Loucy (cell line): Measurements from ENCODE around the gene LSR.

ENCODE experiments used
- H2AFZ ChIP-seq: fragments of 200-600 bp; sonication (generic); 2 replicates; pipeline ENCODE4 v1.6.0; 2016; ENCODE audit warnings: antibody characterized with exemption, mild to moderate bottlenecking, low read length, moderate library complexity
- H3F3A ChIP-seq: fragments of 200-600 bp; 2 replicates; pipeline ENCODE4 v1.6.0; 2016; ENCODE audit warnings: antibody characterized with exemption, low read depth, mild to moderate bottlenecking
- H3K27me3 ChIP-seq: fragments of 200-600 bp; sonication (generic); 2 replicates; pipeline ENCODE4 v1.6.1; 2014; ENCODE audit warnings: low read length, mild to moderate bottlenecking; ENCODE audit not compliant: insufficient read depth, poor library complexity, severe bottlenecking
- H3K36me3 ChIP-seq: fragments of 200-600 bp; sonication (generic); 2 replicates; pipeline ENCODE4 v1.6.1; 2016; ENCODE audit warnings: low read length; ENCODE audit not compliant: insufficient read depth
- H3K4me1 ChIP-seq: fragments of 200-600 bp; sonication (generic); 2 replicates; pipeline ENCODE4 v1.5.1; 2014; ENCODE audit warnings: low read length, mild to moderate bottlenecking; ENCODE audit not compliant: insufficient read depth, poor library complexity, severe bottlenecking
- H3K4me2 ChIP-seq: fragments of 200-600 bp; sonication (generic); 2 replicates; pipeline ENCODE4 v1.6.0; 2014; ENCODE audit warnings: antibody characterized with exemption, low read length, low read depth, mild to moderate bottlenecking; ENCODE audit not compliant: poor library complexity, severe bottlenecking
- H3K4me3 ChIP-seq: fragments of 200-600 bp; sonication (generic); 2 replicates; pipeline ENCODE4 v1.5.1; 2014; ENCODE audit warnings: low read length, mild to moderate bottlenecking, mixed read lengths; ENCODE audit not compliant: poor library complexity, severe bottlenecking
- H3K79me2 ChIP-seq: fragments of 200-600 bp; sonication (generic); 2 replicates; pipeline ENCODE4 v1.6.1; 2014; ENCODE audit warnings: low read length; ENCODE audit not compliant: insufficient read depth
- H3K9ac ChIP-seq: fragments of 200-600 bp; sonication (generic); 2 replicates; pipeline ENCODE4 v1.6.0; 2014; ENCODE audit warnings: mild to moderate bottlenecking, low read depth, low read length, moderate library complexity; ENCODE audit not compliant: poor library complexity, severe bottlenecking
- H3K9me2 ChIP-seq: fragments of 200-600 bp; sonication (generic); replicated peaks from 2 replicates; pipeline ENCODE4 v1.6.1; 2016; ENCODE audit warnings: low read depth, low read length, mixed read lengths
- H3K9me3 ChIP-seq: fragments of 200-600 bp; sonication (generic); 2 replicates; pipeline ENCODE4 v1.6.1; 2014; ENCODE audit warnings: mild to moderate bottlenecking, antibody characterized with exemption, low read length, low read depth; ENCODE audit not compliant: insufficient read depth
- H4K20me1 ChIP-seq: fragments of 200-600 bp; sonication (generic); 2 replicates; pipeline ENCODE4 v1.6.0; 2014; ENCODE audit warnings: antibody characterized with exemption, low read length, mild to moderate bottlenecking; ENCODE audit not compliant: insufficient read depth, poor library complexity, severe bottlenecking
- CTCF ChIP-seq: fragments of 200-600 bp; sonication (generic); conservative IDR thresholded peaks from 2 replicates; pipeline ENCODE4 v1.5.1; 2014; ENCODE audit warnings: mild to moderate bottlenecking, antibody characterized with exemption, low read length
- EZH2phosphoT487 ChIP-seq: fragments of 200-600 bp; IDR thresholded peaks from 2 replicates; pipeline ENCODE4 v1.6.1; 2018; ENCODE audit warnings: antibody characterized with exemption, mild to moderate bottlenecking, moderate library complexity, borderline replicate concordance

LSR gene

GRCh38 chr19:35307931-35308330 is 59.1 kb downstream of the LSR start:
- Histone ChIP-seq H3K9me3 (no peaks in the 10 kb centered on the region), H3K9ac (no peak overlapping the region), H3F3A (no peaks in the 10 kb centered on the region), H3K36me3 (no peaks in the 10 kb centered on the region), H3K9me2 (no peaks in the 10 kb centered on the region), H3K4me3 (no peak overlapping the region), H2AFZ (no peak overlapping the region), H3K4me1 (peaks cover 16% of the 10 kb centered on the region), H3K79me2 (no peaks in the 10 kb centered on the region), H3K4me2 (no peak overlapping the region), H4K20me1 (no peaks in the 10 kb centered on the region), H3K27me3 (no peaks in the 10 kb centered on the region)
- TF ChIP-seq EZH2phosphoT487 (no peak), CTCF (no peak)

- Histone ChIP-seq H3F3A (no peaks in the 10 kb centered on the region), H3K9me2 (no peaks in the 10 kb centered on the region), H3K4me1 (peaks cover 26% of the 10 kb centered on the region), H3K9ac (no peak overlapping the region), H3K79me2 (no peaks in the 10 kb centered on the region), H2AFZ (no peak overlapping the region), H3K9me3 (no peaks in the 10 kb centered on the region), H3K4me2 (no peak overlapping the region), H3K27me3 (no peaks in the 10 kb centered on the region), H3K4me3 (no peak overlapping the region), H4K20me1 (no peaks in the 10 kb centered on the region), H3K36me3 (no peaks in the 10 kb centered on the region)
- TF ChIP-seq CTCF (no peak), EZH2phosphoT487 (no peak)
Observed at GRCh38 chr19:35308910-35309309, 60.1 kb downstream of the LSR start.

GRCh38 chr19:35309481-35310279 is 60.9 kb downstream of the LSR start:
- no peaks in the 10 kb centered on the region for H3K79me2 ChIP-seq
- H3K4me2 ChIP-seq, result no peak overlapping the region
- H3F3A ChIP-seq, result no peaks in the 10 kb centered on the region
- no peaks in the 10 kb centered on the region for H3K36me3 ChIP-seq
- H3K9me2 ChIP-seq, result no peaks in the 10 kb centered on the region
- H3K4me3 ChIP-seq, result no peak overlapping the region
- no peaks in the 10 kb centered on the region for H4K20me1 ChIP-seq
- H2AFZ ChIP-seq, result no peak overlapping the region
- H3K9ac ChIP-seq, result no peak overlapping the region
- H3K27me3 ChIP-seq, result no peaks in the 10 kb centered on the region
- no peak for TF ChIP-seq CTCF
- no peak for TF ChIP-seq EZH2phosphoT487
- H3K4me1 ChIP-seq, result peaks cover 29% of the 10 kb centered on the region
- no peaks in the 10 kb centered on the region for H3K9me3 ChIP-seq
